GM18873 (cell line): Measurements from ENCODE around the gene FOXF2.
"Not testable (repeated sequence)": the region's sequence is repeated elsewhere in the genome, so short reads cannot be mapped to it uniquely, and the experiment has no call there.

ENCODE experiments used
- ATAC-seq: cut with Tn5 transposase; IDR thresholded peaks from one replicate; pipeline ENCODE4 v1.9.1; 2021; ENCODE audit warnings: mild to moderate bottlenecking, moderate library complexity, moderate number of reproducible peaks; ENCODE audit not compliant: unreplicated experiment, low FRiP score

The FOXF2 gene

GRCh38 chr6:1389369-1390132 lies at the start of gene FOXF2:
Gene FOXF2 (plus strand): TSS chr6:1389576. CDS start chr6:1389948, 372 bp downstream.
- ATAC-seq = no peak

- ATAC-seq = no peak
These were observed 43.3 kb upstream of the FOXF2 start for GRCh38 chr6:1346101-1346500.

GRCh38 chr6:1346558-1347091 lies 42.8 kb upstream of the FOXF2 start:
- no peak for ATAC-seq

GRCh38 chr6:1347161-1347560 lies 42.2 kb upstream of the FOXF2 start:
- no peak for ATAC-seq

GRCh38 chr6:1348675-1349074 lies 40.7 kb upstream of the FOXF2 start:
- no peak for ATAC-seq

GRCh38 chr6:1349655-1350054 lies 39.7 kb upstream of the FOXF2 start:
- ATAC-seq = no peak

- no peak for ATAC-seq
These were observed 37.9 kb upstream of the FOXF2 start for GRCh38 chr6:1351381-1352008.

GRCh38 chr6:1355068-1355467 lies 34.3 kb upstream of the FOXF2 start:
- not testable (repeated sequence) for ATAC-seq

GRCh38 chr6:1361717-1362116 lies 27.7 kb upstream of the FOXF2 start:
- not testable (repeated sequence) for ATAC-seq

- no peak for ATAC-seq
These were observed 26.7 kb upstream of the FOXF2 start for GRCh38 chr6:1362643-1363042.

GRCh38 chr6:1363298-1363697 lies 26.1 kb upstream of the FOXF2 start:
- ATAC-seq = no peak

GRCh38 chr6:1363729-1364572 lies 25.4 kb upstream of the FOXF2 start:
- no peak for ATAC-seq

- ATAC-seq = no peak
These were observed 24.6 kb upstream of the FOXF2 start for GRCh38 chr6:1364791-1365190.

- ATAC-seq = no peak
These were observed 23.7 kb upstream of the FOXF2 start for GRCh38 chr6:1365686-1366085.

- no peak for ATAC-seq
These were observed 21.6 kb upstream of the FOXF2 start for GRCh38 chr6:1367771-1368170.

- no peak for ATAC-seq
These were observed 20.4 kb upstream of the FOXF2 start for GRCh38 chr6:1368940-1369339.

GRCh38 chr6:1369695-1370094 lies 19.7 kb upstream of the FOXF2 start:
- ATAC-seq = not testable (repeated sequence)

- no peak for ATAC-seq
These were observed 17.4 kb upstream of the FOXF2 start for GRCh38 chr6:1371933-1372332.

- no peak for ATAC-seq
These were observed 16.7 kb upstream of the FOXF2 start for GRCh38 chr6:1372690-1373089.

- no peak for ATAC-seq
These were observed 12.7 kb upstream of the FOXF2 start for GRCh38 chr6:1376653-1377052.

- ATAC-seq = no peak
These were observed 11.8 kb upstream of the FOXF2 start for GRCh38 chr6:1377526-1377925.
